NCI-H774 (cell line): Measurements from ENCODE around the gene EDN2.

ENCODE experiments used
- DNase-seq: peaks from one replicate; lab custom pipeline; 2025; lab: John Stamatoyannopoulos, UW

The EDN2 gene

DNA sequence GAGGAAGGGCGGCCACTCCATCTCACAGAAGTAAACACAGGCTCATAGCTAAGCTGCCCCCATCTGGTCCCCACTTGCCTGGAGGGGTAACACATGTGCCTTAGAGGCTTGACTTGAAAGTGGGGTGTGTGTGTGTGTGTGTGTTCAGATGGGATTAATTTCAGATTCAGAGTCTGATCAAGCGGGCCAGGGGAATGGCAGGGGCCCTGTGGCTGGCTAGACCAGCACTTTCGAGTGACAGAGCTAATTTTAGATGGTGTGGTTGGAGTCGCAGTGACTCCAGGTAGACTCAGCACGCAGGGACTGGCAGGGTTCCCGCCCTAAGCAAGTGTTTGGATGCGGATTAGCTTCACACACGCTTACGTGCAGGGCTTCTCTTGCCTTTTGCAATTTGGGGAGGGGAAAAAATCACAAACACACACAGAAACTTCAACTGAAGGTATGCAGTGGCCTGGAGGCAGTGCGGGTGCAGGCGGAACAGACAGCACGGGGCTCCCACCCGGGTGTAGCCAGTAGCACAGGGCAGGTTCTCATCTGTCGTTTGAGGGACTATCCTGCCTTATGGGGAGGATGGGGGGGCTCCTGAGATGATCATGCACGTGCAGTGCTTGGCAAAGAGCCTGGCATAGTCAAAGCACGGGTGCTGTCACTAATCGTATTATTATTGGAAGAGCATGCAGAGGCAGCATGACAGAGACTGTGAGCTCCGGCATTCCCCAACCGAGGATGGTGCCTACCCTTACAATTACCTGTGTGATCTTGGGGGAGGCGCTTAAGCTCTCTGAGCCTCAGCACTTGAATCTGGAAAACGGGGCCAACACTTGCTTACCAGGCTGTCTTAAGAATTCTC is 1.3 kb downstream of the EDN2 start:
- DNase-seq = no peak

DNA sequence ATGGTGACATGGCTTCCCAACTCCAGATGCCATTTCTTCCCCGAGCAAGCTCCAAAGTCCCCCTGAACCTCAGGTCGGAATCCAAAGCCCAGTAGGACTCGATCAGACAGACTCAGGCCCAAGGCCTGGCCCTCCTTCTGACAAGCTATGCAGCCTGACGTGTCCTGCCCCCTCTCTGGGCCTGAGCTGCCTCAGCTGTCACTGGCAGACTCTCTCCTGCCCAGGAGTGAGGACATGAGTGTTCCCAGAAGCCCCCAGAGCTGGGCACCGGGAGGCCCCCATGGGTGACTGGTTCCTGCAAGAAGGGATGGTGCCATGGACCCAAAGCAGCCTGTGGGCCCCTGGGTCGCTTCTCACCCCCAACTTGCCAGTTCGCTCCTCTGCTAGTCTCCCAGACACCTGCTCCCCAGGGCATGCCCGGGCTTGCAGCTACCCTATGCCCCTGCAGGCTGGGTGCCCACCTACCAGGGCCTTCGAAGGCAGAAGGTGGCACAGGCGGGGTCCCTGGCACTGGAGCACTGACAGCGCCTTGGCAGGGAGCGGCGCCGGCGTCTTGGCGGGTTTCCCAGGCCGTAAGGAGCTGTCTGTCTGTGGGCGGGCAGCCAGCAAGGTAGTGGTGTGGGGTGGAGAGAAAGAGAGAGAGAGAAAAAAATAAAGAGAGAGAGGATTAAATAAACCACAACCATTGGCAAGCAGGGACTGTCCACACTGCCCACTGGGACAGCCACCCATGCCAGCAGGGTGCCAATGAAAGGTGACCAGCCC is 2.3 kb downstream of the EDN2 start:
- no peak for DNase-seq

DNA sequence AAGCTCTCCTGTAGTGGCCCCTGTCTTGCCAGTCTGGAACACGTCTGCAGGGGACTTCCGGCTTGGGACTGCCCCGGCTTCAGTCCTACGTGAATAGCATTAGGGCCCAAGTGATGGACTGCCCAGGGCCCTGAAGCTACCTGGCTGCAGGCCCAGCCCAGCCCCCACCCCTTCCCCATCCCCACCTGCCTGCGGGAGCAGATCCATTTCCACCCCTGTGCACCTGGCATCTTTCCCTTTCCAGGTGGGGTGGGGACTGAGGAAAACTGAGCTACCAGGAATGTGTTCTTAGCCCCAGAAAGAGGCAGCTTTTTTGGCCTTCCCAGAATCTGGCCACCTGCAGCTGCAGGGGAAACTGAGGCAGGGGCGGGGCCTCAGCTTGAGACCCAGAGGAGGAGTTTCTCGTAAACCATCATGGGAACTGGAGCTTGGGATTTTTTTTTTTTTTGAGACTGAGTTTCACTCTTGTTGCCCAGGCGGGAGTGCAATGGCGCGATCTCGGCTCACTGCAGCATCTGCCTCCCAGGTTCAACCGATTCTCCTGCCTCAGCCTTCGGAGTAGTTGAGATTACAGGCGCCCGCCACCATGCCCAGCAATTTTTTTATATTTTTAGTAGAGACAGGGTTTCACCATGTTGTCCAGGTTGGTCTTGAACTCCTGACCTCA is 3.2 kb downstream of the EDN2 start:
- no peak for DNase-seq

DNA sequence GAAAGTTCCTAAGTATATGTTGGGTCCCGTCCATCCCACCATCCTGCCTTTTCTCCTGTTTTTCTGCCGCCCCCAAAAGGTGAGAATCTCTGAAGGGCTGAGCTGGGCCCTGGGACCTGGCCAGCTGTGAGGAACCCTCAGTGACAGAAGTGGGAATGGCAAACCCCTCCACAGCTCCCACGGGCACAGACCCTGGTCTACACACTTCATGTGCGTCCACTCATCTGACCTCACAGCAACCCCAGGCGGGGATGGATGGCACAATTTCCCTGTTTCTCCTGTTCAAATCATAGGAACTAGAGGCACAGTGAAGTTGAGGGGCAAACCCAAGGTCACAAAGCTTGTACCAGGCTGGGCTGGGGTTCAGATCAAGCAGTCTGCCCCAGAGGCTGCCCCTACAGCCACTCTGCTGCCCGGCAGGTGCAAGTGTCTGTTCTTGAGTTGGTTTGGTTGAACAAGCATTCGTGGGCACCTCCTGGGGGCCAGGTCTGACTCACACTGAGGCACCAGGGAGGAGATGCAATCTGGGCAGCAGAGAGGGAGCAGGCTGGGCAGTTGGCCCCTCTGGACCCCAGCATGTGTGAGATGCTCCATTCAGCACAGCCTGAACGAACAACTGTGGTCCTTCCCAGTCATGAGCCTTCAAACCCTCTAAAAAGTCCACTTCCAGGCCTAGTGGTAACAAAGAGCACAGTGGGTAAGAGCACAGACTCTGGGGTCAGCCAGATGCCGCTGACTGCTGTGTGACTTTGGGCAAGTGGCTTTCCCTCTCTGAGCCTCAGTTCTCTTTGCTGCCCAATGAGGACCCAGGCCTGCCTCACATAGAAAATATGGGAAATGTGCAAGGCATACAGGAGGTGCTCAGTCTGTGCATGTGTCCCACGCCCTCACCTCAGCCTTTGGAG is 4.0 kb downstream of the EDN2 start:
- no peak for DNase-seq

DNA sequence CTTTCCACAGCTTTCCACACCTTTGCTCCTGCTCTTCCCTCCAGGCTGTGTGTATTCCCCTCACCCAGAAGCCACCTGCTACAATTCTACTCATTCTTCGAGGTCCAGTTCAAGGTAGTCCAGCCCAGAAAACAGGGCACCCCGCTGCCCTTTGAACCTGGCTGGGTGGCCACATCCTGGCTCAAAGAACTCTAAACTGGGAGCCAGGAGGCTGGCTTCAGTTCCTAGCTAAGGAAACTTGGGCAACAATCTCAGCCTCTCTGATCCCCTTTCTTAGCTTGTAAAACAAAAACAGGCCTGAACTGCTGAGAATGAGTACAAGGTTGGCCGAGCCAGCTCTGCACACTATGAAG is 4.7 kb downstream of the EDN2 start:
- no peak for DNase-seq

DNA sequence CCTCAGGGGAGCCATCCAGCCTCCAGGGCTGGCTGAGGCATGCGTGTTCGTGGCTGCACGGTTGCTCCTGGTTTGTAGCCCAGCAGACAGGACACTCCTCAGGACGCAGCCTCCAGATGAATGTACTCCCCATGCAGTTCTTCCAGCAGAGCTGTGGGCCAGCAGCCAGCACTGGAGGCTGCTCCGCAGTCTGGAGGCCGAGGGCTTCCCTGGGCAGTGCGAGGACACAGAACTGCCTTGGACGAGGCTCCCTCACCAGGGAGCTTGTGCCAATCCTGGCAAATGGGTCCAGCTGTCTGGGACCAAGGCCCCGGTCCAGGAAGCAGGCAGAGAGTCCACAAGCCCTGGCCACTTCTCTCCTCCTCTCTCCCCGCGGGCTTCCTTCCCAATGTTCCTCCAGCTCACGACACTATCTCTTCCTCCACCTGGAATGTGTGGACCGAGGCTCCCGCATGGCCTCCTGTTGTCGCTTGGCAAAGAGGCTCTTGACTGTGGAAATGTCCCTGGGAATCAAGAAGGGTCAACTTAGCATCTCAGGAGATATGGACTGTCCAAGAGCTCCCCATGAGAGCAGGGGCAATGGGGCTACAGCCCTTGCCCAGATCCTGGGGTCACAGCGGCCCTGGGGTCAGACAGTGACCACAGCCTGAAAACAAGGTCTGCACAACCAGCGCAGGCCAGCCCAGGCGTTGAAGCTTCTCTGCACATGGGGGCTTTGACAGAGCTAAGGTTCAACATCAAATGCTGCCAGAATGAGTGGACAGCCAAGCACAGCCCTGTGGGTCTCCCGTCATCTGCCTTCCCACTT is 5.3 kb downstream of the EDN2 start:
- DNase-seq = no peak

DNA sequence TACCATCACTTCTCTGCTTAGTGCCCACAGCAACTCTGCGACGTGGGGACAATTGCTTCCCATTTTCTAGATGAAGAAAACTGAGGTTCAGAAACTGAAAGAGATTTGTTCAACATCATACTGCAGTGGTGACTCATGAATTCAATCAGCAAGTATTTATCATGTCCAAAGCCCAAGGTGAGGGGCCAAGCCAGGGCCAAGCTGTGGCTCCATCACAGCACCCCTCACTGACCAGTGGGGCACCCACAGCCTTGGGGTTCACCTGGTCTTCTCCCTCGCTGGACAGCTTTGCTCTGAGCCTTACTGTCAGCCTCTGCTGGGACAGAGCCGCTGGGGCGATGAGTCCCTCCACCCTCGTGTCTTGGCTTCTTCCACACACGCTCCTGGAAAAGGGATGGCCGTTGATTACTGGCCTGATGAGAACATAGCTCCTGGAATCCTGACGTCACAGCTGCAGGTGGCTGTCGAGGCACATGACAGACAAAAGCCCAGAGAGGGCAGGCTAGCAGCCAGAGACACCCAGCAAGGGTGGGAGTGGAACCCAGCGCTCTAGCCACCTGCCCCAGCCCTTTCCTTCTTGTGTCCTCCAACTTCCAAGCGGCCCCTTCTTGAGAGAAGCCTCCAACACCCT is 6.2 kb downstream of the EDN2 start:
- DNase-seq = no peak

DNA sequence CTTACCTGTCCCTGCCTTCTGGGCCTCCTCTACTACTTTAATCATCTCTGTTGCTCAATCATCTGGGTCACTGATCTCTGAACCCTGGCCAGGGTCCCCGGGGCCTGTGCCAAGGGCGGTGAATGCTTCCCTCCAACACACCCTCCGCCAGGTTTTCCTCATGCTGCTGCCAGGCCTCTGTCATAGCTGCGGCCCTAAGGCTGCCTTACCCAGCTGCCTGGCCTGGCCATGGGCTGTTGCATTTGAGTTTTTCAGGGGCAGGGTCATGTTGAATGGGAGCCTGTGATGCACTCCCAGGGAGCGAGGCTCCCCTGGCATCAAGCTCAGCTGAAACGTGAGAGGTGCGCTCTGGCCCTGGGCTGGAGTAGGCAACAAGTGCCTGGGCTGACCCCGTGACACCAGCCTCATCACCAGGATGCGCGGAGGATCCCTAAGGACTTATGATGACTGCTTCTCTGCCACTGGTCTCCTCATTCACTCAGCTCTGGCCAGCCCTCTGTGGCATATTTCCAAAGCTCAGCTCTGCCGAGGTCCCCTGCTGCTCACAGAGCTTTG is 7.6 kb downstream of the EDN2 start:
- no peak for DNase-seq

DNA sequence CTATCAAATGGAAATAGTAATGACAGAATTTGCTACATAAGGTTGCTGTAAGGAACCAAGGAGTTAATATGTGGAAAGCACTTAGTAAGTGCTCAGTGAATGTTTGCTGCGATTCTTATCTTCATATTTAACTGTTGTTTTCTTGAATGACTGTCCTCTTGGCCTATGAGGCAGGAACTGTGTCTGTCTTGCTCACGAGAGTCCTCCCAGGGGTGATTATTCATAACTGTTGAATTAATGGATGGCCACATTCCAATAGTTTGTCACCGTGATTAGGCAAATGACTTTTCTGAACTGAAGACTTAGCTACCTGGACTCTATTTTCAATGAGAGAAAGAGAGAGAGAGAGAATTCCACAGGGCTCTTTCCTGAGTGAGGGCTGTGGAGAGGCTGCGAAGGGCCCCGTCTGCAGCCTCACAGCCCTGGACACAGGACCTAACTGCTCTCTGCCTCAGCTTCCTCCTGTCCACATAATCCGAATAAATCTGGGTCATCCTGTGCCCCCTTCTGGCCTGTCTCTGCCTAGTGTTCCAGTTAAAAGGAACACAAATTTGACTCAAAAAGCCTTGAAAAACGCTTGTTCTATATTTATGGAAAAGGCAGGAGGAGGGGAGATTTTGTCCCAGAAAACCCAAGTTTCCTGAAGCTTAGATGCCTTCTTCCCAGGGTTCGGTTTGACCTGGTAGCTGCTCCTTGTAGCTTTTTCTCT is 8.5 kb downstream of the EDN2 start:
- no peak for DNase-seq

DNA sequence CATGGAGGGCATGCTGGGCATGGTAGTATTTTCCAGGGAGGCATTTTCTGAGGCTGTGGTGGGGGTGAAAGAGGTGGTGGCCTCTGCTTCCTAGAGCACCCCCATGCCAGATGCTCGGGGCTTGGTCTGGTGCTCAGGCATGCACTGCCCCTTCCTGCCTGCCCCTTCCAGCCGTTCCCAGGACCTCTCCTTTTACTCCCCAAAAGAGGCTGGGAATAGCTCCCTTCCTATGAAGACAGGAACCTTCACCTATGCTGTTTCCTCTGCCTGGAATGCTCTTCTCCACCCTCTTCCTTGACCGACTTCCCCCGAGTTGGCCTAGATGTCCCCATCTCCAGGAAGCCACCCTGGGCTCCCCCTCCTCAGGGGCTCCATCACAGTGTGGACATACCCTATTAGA is 9.1 kb downstream of the EDN2 start:
- no peak for DNase-seq

DNA sequence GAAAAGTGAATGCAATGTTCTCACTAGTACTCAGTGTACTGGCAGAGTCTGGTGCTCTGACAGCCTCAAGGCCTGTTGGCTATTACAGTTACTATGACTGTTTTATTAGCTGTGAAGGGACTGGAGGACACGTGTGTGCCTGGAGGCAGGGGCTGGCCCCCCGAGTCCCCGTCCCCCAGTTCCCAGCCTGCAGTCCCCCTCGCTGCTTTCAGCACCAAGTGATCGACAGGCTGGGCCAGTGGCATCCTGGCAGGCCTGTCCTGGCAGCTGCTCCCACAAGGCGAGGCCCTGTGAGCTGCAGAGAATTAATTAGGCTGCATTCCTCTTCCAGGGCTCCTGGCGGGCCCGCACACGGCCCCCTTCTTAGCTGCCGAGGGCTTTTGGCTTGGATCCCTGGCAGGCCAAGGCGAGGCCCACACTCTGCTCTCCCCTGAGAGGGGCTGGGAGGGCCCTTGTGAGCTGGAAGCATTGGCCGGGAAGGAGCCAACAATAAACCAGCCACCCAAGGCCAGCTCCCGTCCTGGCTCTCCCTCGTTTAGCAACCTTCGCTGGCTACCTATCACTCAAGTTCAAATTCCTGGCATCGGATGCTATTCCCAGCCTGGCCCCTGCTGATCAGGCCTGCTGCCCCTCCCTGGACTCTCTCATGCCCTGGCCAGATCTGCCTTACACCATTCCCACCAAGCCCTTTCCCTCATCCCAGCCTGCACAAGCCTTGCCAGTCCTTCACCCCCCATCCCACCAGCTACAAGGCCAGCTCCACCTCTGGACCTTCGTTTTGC is 9.8 kb downstream of the EDN2 start:
- no peak for DNase-seq

DNA sequence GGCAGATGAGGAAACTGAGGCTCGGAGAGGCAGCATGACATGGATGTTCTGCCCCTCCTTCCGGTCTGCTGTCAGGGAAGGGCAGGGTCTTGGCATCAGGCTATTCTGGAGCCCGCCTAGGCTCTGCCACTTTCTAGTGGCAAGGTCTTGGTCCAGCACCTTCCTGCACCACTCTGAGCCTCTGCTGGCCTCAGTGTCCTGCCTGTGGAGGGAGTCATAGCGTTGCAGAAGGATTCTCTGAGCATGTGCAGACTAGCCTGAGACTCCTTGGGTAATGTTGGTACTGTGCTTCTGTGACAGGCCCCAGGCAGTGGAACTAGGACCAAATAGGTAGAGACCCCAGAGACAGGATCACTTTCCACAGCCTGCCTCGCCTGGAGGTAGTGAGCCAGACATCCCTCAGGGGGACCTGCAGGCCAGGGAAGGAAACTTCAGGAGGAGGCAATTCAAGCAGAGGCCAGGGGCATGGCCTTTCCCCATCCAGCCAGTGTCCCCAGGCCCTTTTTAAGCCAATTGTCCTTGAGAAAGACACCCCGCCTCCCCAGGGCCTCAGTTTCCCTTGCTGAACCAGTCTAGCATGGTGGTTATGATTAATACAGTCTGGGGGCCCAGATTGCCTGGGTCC is 10.6 kb downstream of the EDN2 start:
- no peak for DNase-seq

DNA sequence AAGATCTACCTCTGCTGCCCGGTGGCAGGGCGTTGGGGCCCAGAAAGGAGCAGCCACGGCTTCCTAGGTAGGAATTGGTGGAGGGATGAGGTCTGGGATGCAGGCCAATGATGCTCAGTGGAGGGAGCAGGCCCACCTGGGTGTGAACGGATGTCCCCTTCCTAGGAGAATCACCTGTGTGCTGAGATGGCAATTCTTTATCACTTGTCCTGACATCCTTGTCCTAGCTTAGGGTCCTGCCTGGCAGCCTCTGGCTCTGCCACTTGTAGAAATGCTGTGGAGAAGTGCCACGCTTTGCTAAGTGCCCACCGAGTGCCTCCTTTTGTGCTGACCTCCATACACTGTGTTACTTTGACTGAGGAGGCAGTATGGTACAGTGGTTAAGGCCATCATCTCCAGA is 12.8 kb downstream of the EDN2 start:
- no peak for DNase-seq

DNA sequence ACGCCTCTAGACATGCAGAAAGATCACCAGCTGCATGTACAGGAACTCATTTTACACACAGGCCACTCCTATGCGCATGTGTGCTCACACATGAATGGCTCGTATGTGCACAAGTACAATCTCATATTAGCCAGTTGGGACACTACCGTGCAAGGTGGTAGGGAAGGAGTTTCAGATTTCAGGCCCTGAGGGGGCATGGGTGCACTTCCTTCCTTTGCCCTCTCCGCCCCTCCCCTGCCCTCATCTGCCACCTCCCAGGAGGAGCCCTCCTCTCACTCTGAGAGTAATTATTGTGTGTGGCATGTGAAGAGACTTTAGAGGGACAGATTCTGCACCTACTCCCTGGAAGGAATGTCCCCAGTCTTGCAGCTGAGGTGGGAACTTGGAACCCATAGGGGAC is 14.8 kb downstream of the EDN2 start:
- no peak for DNase-seq

DNA sequence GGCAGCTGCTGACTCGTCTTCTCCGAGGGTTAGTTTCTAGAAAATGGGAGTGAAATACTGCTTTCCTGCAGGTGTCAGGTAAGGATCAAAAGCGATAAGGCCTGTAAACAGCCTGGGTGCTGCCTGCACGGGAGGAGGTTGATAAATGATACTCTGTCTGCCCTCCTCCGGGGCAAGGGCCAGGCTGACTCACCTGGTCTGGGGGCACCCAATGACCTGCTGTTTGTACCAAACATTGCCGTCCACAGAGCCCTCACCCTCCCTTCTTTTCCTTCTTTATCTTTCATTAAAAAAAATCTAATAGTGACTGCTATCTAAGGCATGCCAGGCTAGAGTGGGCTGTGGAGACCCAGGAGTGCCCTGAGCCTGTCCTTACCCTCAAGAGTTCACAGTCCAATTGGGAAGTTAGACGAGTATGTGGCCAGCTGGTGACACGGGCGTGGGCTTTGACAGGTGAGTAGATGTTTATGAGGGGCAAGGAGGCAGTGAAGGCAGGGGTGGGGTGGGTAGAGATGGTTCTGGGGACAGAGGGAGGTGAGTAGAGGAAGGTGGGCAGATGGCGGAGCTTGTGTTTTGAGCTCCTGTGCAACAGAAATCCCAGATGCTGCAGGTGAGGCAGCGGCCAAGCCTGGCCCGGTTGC is 16.2 kb downstream of the EDN2 start:
- no peak for DNase-seq

DNA sequence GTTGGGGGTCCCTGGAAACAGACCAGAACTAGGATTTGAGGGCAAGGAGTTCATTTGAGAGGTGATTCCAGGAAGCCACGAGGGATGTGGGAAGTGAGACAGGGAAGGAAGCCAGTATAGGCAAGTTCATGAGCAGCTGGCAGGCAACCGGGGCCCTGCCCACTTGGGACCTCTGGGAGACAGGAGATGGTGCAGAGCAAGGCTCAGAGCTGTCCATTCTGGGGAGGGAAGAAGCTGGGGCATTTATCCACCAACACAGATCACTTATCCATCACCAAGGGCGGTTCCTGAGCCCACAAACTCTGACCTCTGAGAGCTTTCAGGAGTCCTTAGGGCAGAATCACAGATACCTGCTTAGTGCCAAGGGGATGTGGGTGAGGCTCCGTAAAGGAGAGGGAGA is 16.8 kb downstream of the EDN2 start:
- no peak for DNase-seq

DNA sequence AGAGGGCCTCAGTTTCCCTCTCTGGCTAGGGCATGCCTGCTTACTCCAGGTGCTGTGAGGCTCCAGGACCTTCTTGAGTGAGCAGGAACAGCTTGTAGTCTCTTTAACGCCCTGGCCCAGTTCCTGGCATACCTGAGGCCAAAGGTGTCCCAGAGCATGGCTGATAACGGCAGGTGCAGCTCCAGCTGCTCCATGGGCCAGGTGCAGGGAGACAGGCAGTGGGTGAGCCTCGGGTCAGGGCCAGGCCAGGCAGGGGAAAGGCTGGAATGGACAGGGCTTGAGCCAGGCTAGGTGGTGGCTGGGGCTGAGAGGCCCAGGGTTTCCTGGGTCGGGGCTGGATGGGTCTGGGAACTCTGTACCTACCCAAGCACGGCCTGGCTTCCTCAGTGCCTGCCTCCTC is 18.3 kb downstream of the EDN2 start:
- peak; percentile 44 for DNase-seq

DNA sequence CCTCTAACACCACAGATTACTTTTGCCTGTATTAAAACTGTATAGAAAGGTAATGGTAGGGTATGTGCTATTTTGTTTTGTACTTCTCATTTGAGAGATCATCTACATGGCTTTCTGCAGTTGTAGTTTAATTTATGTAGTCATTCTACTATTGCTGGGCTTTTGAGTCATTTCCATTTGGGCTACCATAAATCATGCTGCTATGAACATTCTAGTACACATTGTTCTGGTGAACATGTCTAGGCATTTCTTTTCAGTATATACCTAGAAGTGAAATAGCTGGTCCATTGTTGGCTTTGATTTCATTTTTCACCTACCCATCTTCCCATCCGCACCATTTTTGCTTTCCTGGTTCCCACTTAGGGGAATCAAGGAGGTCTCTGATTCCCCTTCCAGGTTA is 18.7 kb downstream of the EDN2 start:
- DNase-seq = no peak
